Lower leg skin (tissue), 4 donors: ENCODE results near the gene PRRT3. TPM values are rescaled to one million over a fixed set of nuclear protein-coding genes. Genes with fewer than 3 reads are reported as not detected.

Experiments
- DNase-seq, 2 donors: peaks; one replicate each; pipeline ENCODE4 v3.0.0-alpha.2; 2019; ENCODE audit warnings: low spot score in 2 of 2
- H3K4me3 ChIP-seq: fragments of 200-600 bp; sonication (generic); 2 replicates; pipeline ENCODE4 v1.5.1; 2017; ENCODE audit warnings: mild to moderate bottlenecking, low read depth; ENCODE audit not compliant: poor library complexity, severe bottlenecking
- POLR2A ChIP-seq, 2 donors: fragments of 450-650 bp; IDR thresholded peaks; one replicate each; pipeline ENCODE4 v1.6.1; 2016 to 2017; ENCODE audit warnings: antibody characterized with exemption in 2 of 2, mild to moderate bottlenecking in 1 of 2, moderate library complexity in 1 of 2
- whole genome bisulfite sequencing, 2 donors: methylation state at CpG; one replicate each; pipeline ENCODE4 v1.1.5; 2018; 5-methylcytosine and 5-hydroxymethylcytosine counted together
- intact Hi-C: fragments of 100-400 bp; cut with DNase I; formaldehyde crosslinking; loops from one replicate; pipeline ENCODE4 v1.15.0; 2023; ENCODE audit warnings: low total_unique reads
- total RNA-seq, 4 donors: library from RNA; depleted of rRNA; stranded (reverse); fragments of >200 nt; gene quantifications; one replicate each; pipeline ENCODE4 v1.1.0, GENCODE V29; 2016
- TF ChIP-seq, protein P1 (sequence below), 3 donors: fragments of 450-650 bp; IDR thresholded peaks; one replicate each; pipeline ENCODE4 v1.5.1; 2016; ENCODE audit warnings: antibody characterized with exemption in 3 of 3, mild to moderate bottlenecking in 3 of 3, moderate library complexity in 2 of 3

Gene PRRT3
- total RNA-seq, 4 donors from 2014 or later: 3.2 to 6.4 (median 4.0) TPM

DNA sequence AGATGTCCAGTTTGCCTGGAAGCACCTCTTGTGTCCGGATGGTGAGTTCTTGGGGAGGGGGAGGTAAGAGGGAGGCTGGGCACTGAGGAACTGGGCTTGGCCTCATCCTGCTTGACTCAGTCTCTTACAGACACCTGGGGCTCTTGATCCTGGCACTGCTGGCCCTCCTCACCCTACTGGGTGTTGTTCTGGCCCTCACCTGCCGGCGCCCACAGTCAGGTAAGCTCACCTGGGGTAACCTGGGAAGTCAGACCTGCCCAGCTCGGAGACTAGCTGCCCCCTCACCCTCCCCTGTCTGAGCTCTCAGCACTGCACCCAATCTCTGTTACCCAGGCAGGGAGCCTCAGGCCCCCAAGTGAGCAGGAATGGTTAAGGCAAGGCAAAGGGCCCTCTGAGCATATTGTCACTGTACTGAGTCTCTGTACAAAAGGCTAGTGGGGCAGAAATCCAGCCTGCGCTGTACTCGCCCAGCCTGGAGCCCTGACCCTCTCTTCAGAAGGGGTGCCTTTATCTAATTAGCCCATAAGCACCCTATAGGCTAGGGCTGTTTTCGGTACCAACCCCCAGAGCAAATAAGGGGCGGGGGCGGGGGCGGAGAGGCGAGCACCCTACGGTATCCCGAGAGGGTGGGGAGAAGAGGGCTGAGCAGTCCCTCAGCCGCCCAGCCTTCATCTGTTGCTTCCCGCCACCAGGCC, 37.5 kb downstream of the PRRT3 start:
- no peak for DNase-seq
- intact Hi-C loops: loop anchor here (10.0 kb wide), 1 partner anchor 60 kb away; no protein-coding TSS in a partner anchor
- TF ChIP-seq, protein P1, sequence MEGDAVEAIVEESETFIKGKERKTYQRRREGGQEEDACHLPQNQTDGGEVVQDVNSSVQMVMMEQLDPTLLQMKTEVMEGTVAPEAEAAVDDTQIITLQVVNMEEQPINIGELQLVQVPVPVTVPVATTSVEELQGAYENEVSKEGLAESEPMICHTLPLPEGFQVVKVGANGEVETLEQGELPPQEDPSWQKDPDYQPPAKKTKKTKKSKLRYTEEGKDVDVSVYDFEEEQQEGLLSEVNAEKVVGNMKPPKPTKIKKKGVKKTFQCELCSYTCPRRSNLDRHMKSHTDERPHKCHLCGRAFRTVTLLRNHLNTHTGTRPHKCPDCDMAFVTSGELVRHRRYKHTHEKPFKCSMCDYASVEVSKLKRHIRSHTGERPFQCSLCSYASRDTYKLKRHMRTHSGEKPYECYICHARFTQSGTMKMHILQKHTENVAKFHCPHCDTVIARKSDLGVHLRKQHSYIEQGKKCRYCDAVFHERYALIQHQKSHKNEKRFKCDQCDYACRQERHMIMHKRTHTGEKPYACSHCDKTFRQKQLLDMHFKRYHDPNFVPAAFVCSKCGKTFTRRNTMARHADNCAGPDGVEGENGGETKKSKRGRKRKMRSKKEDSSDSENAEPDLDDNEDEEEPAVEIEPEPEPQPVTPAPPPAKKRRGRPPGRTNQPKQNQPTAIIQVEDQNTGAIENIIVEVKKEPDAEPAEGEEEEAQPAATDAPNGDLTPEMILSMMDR (IDR thresholded peaks at IDR 0.05): no peak
- no peak for TF ChIP-seq POLR2A (IDR thresholded peaks at IDR 0.05)
- no peak overlapping the region for H3K4me3 ChIP-seq
- WGBS, 2 donors: 49 to 59% methylated on average over 3 to 7 of the region's 15 CpGs

- no peak for DNase-seq
- intact Hi-C loops: loop anchor here (10.0 kb wide), 1 partner anchor 59 kb away; no protein-coding TSS in a partner anchor
- H3K4me3 ChIP-seq: no peak overlapping the region
- TF ChIP-seq POLR2A (IDR thresholded peaks at IDR 0.05): no peak
- TF ChIP-seq, protein P1 (IDR thresholded peaks at IDR 0.05): no peak
- WGBS, 2 donors: 21 to 27% methylated on average over 1 of the region's 1 CpG
Observed at GRCh38 chr3:9914011-9914410, 38.2 kb downstream of the PRRT3 start.

GRCh38 chr3:9913601-9914000, 38.6 kb downstream of the PRRT3 start:
- no peak for DNase-seq
- intact Hi-C loops: loop anchor here (10.0 kb wide), 1 partner anchor 59 kb away; no protein-coding TSS in a partner anchor

GRCh38 chr3:9912294-9912935, 39.8 kb downstream of the PRRT3 start:
- no peak overlapping the region for H3K4me3 ChIP-seq
- 69 to 72% methylated on average over 7 of the region's 7 CpGs for WGBS, 2 donors
- no peak for DNase-seq
- TF ChIP-seq, protein P1 (IDR thresholded peaks at IDR 0.05): no peak
- TF ChIP-seq POLR2A (IDR thresholded peaks at IDR 0.05): no peak
- intact Hi-C loops: loop anchor here (10.0 kb wide), 1 partner anchor 58 kb away; no protein-coding TSS in a partner anchor

More at GRCh38 chr3:9913601-9914000, 38.6 kb downstream of the PRRT3 start:
- no peak overlapping the region for H3K4me3 ChIP-seq
- WGBS, 2 donors: 34 to 41% methylated on average over 5 of the region's 5 CpGs
- no peak for TF ChIP-seq POLR2A (IDR thresholded peaks at IDR 0.05)
- TF ChIP-seq, protein P1 (IDR thresholded peaks at IDR 0.05): no peak

DNA sequence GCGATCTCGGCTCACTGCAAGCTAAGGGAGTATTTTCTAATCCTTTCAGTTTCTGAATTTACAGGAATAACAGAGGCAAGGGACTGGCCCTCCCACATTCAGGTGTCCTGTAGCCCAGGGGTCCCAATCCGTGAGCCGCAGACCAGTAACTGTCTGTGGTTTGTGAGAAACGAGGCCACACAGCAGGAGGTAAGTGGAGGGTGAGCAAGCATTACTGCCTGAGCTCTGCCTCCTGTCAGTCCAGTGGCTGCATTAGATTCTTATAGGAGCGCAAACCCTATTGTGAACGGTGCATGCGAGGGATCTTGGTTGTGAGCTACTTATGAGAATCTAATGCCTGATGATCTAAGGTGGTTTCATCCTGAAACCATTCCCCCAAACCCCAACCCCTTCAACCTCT, 40.3 kb downstream of the PRRT3 start:
- WGBS, 2 donors: 83 to 85% methylated on average over 8 of the region's 8 CpGs
- intact Hi-C loops: loop anchor here (10.0 kb wide), 1 partner anchor 57 kb away; no protein-coding TSS in a partner anchor
- no peak for DNase-seq
- TF ChIP-seq POLR2A (IDR thresholded peaks at IDR 0.05): no peak
- TF ChIP-seq, protein P1 (IDR thresholded peaks at IDR 0.05): no peak
- no peak overlapping the region for H3K4me3 ChIP-seq
